IPS-15b (cell line): ENCODE measurements around the gene CDH12.
"Not testable (repeated sequence)": the region's sequence is repeated elsewhere in the genome, so short reads cannot be mapped to it uniquely, and the experiment has no call there.

Experiments used
- H3K27me3 ChIP-seq: one replicate; pipeline ENCODE4 v1.6.1; 2013; ENCODE audit warnings: low read length; ENCODE audit not compliant: control insufficient read depth, insufficient read depth
- H3K36me3 ChIP-seq: one replicate; pipeline ENCODE4 v1.6.1; 2013; ENCODE audit warnings: low read length; ENCODE audit not compliant: control insufficient read depth, insufficient read depth
- H3K4me1 ChIP-seq: one replicate; pipeline ENCODE4 v1.6.1; 2013; ENCODE audit warnings: mild to moderate bottlenecking, low read length; ENCODE audit not compliant: control insufficient read depth, insufficient read depth
- H3K4me3 ChIP-seq: one replicate; pipeline ENCODE4 v1.5.1; 2013; ENCODE audit warnings: low read depth, low read length
- H3K9ac ChIP-seq: one replicate; pipeline ENCODE4 v1.6.1; 2013; ENCODE audit warnings: low read depth, mild to moderate bottlenecking, low read length
- H3K9me3 ChIP-seq: one replicate; pipeline ENCODE4 v1.6.1; 2013; ENCODE audit warnings: mild to moderate bottlenecking, low read length; ENCODE audit not compliant: control insufficient read depth, insufficient read depth

Gene CDH12

GRCh38 chr5:22557251-22557650, 295.9 kb downstream of the CDH12 start:
- H3K27me3 ChIP-seq, result no peaks in the 10 kb centered on the region
- H3K9me3 ChIP-seq, result no peaks in the 10 kb centered on the region
- no peak overlapping the region for H3K9ac ChIP-seq
- H3K4me1 ChIP-seq, result no peaks in the 10 kb centered on the region
- no peaks in the 10 kb centered on the region for H3K36me3 ChIP-seq
- no peak overlapping the region for H3K4me3 ChIP-seq

DNA sequence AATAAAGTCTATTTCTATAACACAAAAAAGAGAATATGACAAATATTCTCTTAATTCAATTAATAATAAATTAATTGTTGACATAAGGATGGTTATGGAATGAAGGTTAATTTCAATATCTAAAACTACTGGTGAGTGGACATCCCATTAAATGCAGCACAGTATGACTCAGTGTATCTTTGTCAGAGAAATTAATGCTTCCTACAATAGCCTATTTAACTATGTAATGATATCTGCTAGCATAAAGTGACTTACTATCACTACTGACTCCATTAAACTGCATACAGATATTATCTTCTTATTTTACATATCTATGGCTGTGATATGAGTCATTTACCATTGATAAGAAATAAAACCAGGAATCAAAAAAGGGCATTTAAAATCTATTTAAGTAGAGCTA, 298.7 kb downstream of the CDH12 start:
- no peaks in the 10 kb centered on the region for H3K27me3 ChIP-seq
- no peaks in the 10 kb centered on the region for H3K4me1 ChIP-seq
- no peak overlapping the region for H3K9ac ChIP-seq
- H3K4me3 ChIP-seq, result no peak overlapping the region
- no peaks in the 10 kb centered on the region for H3K36me3 ChIP-seq
- no peaks in the 10 kb centered on the region for H3K9me3 ChIP-seq

- Histone ChIP-seq H3K4me1 (no peaks in the 10 kb centered on the region), H3K4me3 (no peak overlapping the region), H3K9me3 (no peaks in the 10 kb centered on the region), H3K36me3 (no peaks in the 10 kb centered on the region), H3K27me3 (no peaks in the 10 kb centered on the region), H3K9ac (no peak overlapping the region)
Measured at GRCh38 chr5:22549876-22550671, 303.1 kb downstream of the CDH12 start.

- Histone ChIP-seq H3K4me3 (no peak overlapping the region), H3K27me3 (no peaks in the 10 kb centered on the region), H3K9me3 (peaks cover 2% of the 10 kb centered on the region), H3K36me3 (no peaks in the 10 kb centered on the region), H3K9ac (no peak overlapping the region), H3K4me1 (no peaks in the 10 kb centered on the region)
Measured at GRCh38 chr5:22542340-22542739, 310.8 kb downstream of the CDH12 start.

GRCh38 chr5:22541037-22541436, 312.1 kb downstream of the CDH12 start:
- no peaks in the 10 kb centered on the region for H3K27me3 ChIP-seq
- no peaks in the 10 kb centered on the region for H3K36me3 ChIP-seq
- H3K4me3 ChIP-seq, result no peak overlapping the region
- peaks cover 2% of the 10 kb centered on the region for H3K9me3 ChIP-seq
- no peak overlapping the region for H3K9ac ChIP-seq
- H3K4me1 ChIP-seq, result no peaks in the 10 kb centered on the region

GRCh38 chr5:22539762-22540161, 313.4 kb downstream of the CDH12 start:
- Histone ChIP-seq H3K27me3 (no peaks in the 10 kb centered on the region), H3K9me3 (peaks cover 2% of the 10 kb centered on the region), H3K9ac (no peak overlapping the region), H3K4me1 (no peaks in the 10 kb centered on the region), H3K4me3 (no peak overlapping the region), H3K36me3 (no peaks in the 10 kb centered on the region)

- no peaks in the 10 kb centered on the region for H3K9me3 ChIP-seq
- no peaks in the 10 kb centered on the region for H3K4me1 ChIP-seq
- H3K9ac ChIP-seq, result no peak overlapping the region
- no peaks in the 10 kb centered on the region for H3K36me3 ChIP-seq
- no peak overlapping the region for H3K4me3 ChIP-seq
- no peaks in the 10 kb centered on the region for H3K27me3 ChIP-seq
Measured at GRCh38 chr5:22531986-22532385, 321.2 kb downstream of the CDH12 start.

GRCh38 chr5:22521521-22521920, 331.6 kb downstream of the CDH12 start:
- no peaks in the 10 kb centered on the region for H3K9me3 ChIP-seq
- no peaks in the 10 kb centered on the region for H3K4me1 ChIP-seq
- H3K36me3 ChIP-seq, result no peaks in the 10 kb centered on the region
- no peak overlapping the region for H3K9ac ChIP-seq
- H3K27me3 ChIP-seq, result no peaks in the 10 kb centered on the region
- H3K4me3 ChIP-seq, result no peak overlapping the region

GRCh38 chr5:22516497-22516896, 336.6 kb downstream of the CDH12 start:
- H3K9me3 ChIP-seq, H3K4me3 ChIP-seq, H3K9ac ChIP-seq, H3K36me3 ChIP-seq, H3K4me1 ChIP-seq, H3K27me3 ChIP-seq: not testable (repeated sequence)

GRCh38 chr5:22514231-22514630, 338.9 kb downstream of the CDH12 start:
- H3K36me3 ChIP-seq, result no peaks in the 10 kb centered on the region
- H3K9ac ChIP-seq, result no peak overlapping the region
- H3K4me1 ChIP-seq, result no peaks in the 10 kb centered on the region
- H3K27me3 ChIP-seq, result no peaks in the 10 kb centered on the region
- H3K9me3 ChIP-seq, result no peaks in the 10 kb centered on the region
- H3K4me3 ChIP-seq, result no peak overlapping the region

DNA sequence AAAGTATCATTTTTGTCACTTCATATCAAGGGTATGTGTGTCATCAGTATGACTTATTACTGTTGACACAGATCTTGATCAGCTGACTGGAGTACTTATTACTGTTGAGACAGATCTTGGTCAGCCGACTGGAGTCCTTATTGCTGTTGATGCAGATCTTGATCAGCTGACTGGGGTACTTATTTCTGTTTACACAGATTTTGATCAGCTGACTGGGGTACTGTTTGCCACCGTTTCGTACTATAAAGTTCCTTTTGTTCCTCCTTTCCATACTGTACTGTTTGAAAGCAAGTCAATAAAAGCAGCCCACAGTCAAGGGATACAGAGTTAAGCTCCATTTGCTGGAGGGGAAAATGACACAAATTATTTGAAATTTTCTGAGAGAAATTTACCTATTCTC, 347.3 kb downstream of the CDH12 start:
- Histone ChIP-seq H3K36me3 (no peaks in the 10 kb centered on the region), H3K9me3 (peaks cover 5% of the 10 kb centered on the region), H3K4me3 (no peak overlapping the region), H3K27me3 (no peaks in the 10 kb centered on the region), H3K4me1 (no peaks in the 10 kb centered on the region), H3K9ac (no peak overlapping the region)

DNA sequence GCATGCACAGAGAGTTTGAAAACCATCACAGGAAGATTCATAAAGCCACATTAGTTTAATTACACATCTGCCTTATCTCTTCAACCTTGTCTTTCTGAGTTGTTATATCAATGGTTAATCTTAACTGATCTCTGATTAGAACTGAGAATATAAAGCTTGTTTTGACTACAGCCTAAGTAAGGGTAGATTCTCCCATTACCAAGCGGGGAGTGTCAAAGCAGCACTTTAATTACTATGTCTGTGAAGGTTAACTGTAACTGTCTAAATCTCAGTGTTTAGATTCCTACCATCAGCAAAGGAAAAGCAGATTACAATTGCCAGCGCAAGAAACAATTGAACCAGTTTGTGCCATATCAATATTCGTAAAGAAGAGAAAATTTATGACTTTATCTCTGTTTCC, 348.7 kb downstream of the CDH12 start:
- peaks cover 5% of the 10 kb centered on the region for H3K9me3 ChIP-seq
- H3K36me3 ChIP-seq, result no peaks in the 10 kb centered on the region
- no peak overlapping the region for H3K4me3 ChIP-seq
- no peak overlapping the region for H3K9ac ChIP-seq
- H3K27me3 ChIP-seq, result no peaks in the 10 kb centered on the region
- H3K4me1 ChIP-seq, result no peaks in the 10 kb centered on the region
